Endothelial cell of umbilical vein (primary cell): ENCODE measurements around the gene CAND2. TPM values are rescaled to one million over a fixed set of nuclear protein-coding genes. Genes with fewer than 3 reads are reported as not detected.

Experiments
- BruUV-seq: library from RNA; stranded (reverse); fragments of 400-500 nt; replicated peaks from 2 replicates; lab custom pipeline; 2021; lab: Mats Ljungman, UMichigan
- CTCF ChIA-PET: fragments of 300-600, 350-600 bp; sonication (Branson Sonifier 250); formaldehyde crosslinking; loops from one replicate; lab custom pipeline; 2021; ENCODE audit warnings: antibody characterized with exemption, inconsistent platforms; lab: Charles Lee
- POLR2A ChIA-PET: fragments of 300-600, 350-600 bp; sonication (Branson Sonifier 250); formaldehyde crosslinking; loops from one replicate; lab custom pipeline; 2021; ENCODE audit warnings: antibody characterized with exemption, inconsistent platforms; lab: Charles Lee
- DNase-seq: peaks from one replicate; pipeline ENCODE4 v3.0.0-alpha.2; 2011; ENCODE audit warnings: low read depth, low spot score
- FAIRE-seq: peaks from 2 replicates; lab custom pipeline; 2011; peaks lifted over from hg19 to GRCh38; lab: Jason Lieb, UNC
- H2AFZ ChIP-seq: 2 replicates; pipeline ENCODE4 v1.6.0; 2012; ENCODE audit warnings: low read depth, low read length, control low read depth, inconsistent platforms
- H3K27ac ChIP-seq: 2 replicates; pipeline ENCODE4 v1.5.1; 2011; ENCODE audit warnings: low read depth, mild to moderate bottlenecking, control low read depth, low read length, moderate library complexity; ENCODE audit not compliant: insufficient read depth
- H3K27me3 ChIP-seq, 2 experiments: 2 replicates each; pipeline versions ENCODE4 v1.6.0 to v1.6.1; 2011; ENCODE audit warnings: low read length in 2 of 2, mixed read lengths in 1 of 2; ENCODE audit not compliant: control insufficient read depth in 2 of 2, insufficient read depth in 2 of 2
- H3K36me3 ChIP-seq, 2 experiments: 2 replicates in 1 of 2; 3 replicates in 1 of 2; pipeline ENCODE4 v1.5.1; 2011; ENCODE audit warnings: low read length in 2 of 2, mild to moderate bottlenecking in 1 of 2, moderate library complexity in 1 of 2; ENCODE audit not compliant: control insufficient read depth in 2 of 2, insufficient read depth in 2 of 2; ENCODE audit errors: extremely low read depth in 1 of 2
- H3K4me1 ChIP-seq: 3 replicates; pipeline ENCODE4 v1.5.1; 2011; ENCODE audit warnings: mild to moderate bottlenecking, low read length; ENCODE audit not compliant: control insufficient read depth, insufficient read depth; ENCODE audit errors: extremely low read depth
- H3K4me2 ChIP-seq: 2 replicates; pipeline ENCODE4 v1.6.1; 2011; ENCODE audit warnings: low read length, control low read depth, mixed read lengths; ENCODE audit not compliant: insufficient read depth
- H3K4me3 ChIP-seq, 3 experiments: fragments of 200-600 bp in 1 of 3; sonication (generic), shearing (Covaris generic) in 1 of 3; replicated peaks in 1 of 3; 2 replicates each; pipeline ENCODE4 v1.5.1; 2011 to 2016; ENCODE audit warnings: control low read depth in 3 of 3, low read length in 3 of 3, mild to moderate bottlenecking in 2 of 3, inconsistent platforms in 1 of 3, low read depth in 1 of 3, moderate library complexity in 1 of 3; ENCODE audit not compliant: insufficient read depth in 1 of 3
- H3K79me2 ChIP-seq: 2 replicates; pipeline ENCODE4 v1.6.0; 2012; ENCODE audit warnings: low read length, inconsistent platforms; ENCODE audit not compliant: control insufficient read depth, insufficient read depth
- H3K9ac ChIP-seq: replicated peaks from 2 replicates; pipeline ENCODE3; 2011; ENCODE audit warnings: low read length, control low read depth; ENCODE audit not compliant: insufficient read depth; ENCODE audit errors: extremely low read depth
- H3K9me1 ChIP-seq: replicated peaks from 3 replicates; pipeline ENCODE4 v1.6.0; 2011; ENCODE audit warnings: mild to moderate bottlenecking, low read length; ENCODE audit not compliant: control insufficient read depth, insufficient read depth; ENCODE audit errors: extremely low read depth
- H3K9me3 ChIP-seq: replicated peaks from 2 replicates; pipeline ENCODE4 v1.5.1; 2012; ENCODE audit warnings: low read length, inconsistent platforms; ENCODE audit not compliant: control insufficient read depth, insufficient read depth
- H4K20me1 ChIP-seq: replicated peaks from 2 replicates; pipeline ENCODE3; 2011; ENCODE audit warnings: mild to moderate bottlenecking, low read length; ENCODE audit not compliant: control insufficient read depth, insufficient read depth; ENCODE audit errors: extremely low read depth
- CTCF ChIP-seq, 2 donors: IDR thresholded peaks; 1 replicate in 1 of 2; 2 replicates in 1 of 2; pipeline ENCODE4 v1.5.1; 2011; ENCODE audit warnings: low read length in 2 of 2, mild to moderate bottlenecking in 2 of 2, moderate library complexity in 2 of 2, control low read depth in 1 of 2, inconsistent platforms in 1 of 2, low read depth in 1 of 2; ENCODE audit not compliant: insufficient read depth in 1 of 2; ENCODE audit errors: extremely low read depth in 1 of 2
- EZH2 ChIP-seq: IDR thresholded peaks from 2 replicates; pipeline ENCODE4 v1.6.1; 2012; ENCODE audit warnings: borderline replicate concordance, low read depth, mild to moderate bottlenecking, moderate library complexity, low read length, inconsistent platforms; ENCODE audit not compliant: severe bottlenecking
- FOS ChIP-seq: IDR thresholded peaks from 2 replicates; pipeline ENCODE4 v1.6.1; 2011; ENCODE audit warnings: mild to moderate bottlenecking, low read length, moderate library complexity, borderline replicate concordance; ENCODE audit not compliant: insufficient read depth
- GATA2 ChIP-seq: IDR thresholded peaks from 2 replicates; pipeline ENCODE4 v1.7.0; 2011; ENCODE audit warnings: low read depth, mild to moderate bottlenecking, moderate library complexity, mixed read lengths, low read length; ENCODE audit not compliant: insufficient read length, insufficient read depth
- JUN ChIP-seq: IDR thresholded peaks from 2 replicates; pipeline ENCODE4 v1.6.1; 2011; ENCODE audit warnings: borderline replicate concordance, low read depth; ENCODE audit not compliant: insufficient read length, insufficient read depth
- MAX ChIP-seq: IDR thresholded peaks from 2 replicates; pipeline ENCODE4 v1.6.1; 2011; ENCODE audit not compliant: insufficient read depth, insufficient read length
- MYC ChIP-seq: IDR thresholded peaks from one replicate; pipeline ENCODE4 v1.6.1; 2011; ENCODE audit warnings: mild to moderate bottlenecking, low read depth, low read length
- POLR2A ChIP-seq: IDR thresholded peaks from 2 replicates; pipeline ENCODE4 v1.6.1; 2012; ENCODE audit warnings: low read depth, mild to moderate bottlenecking, control low read depth, low read length
- POLR2AphosphoS5 ChIP-seq: IDR thresholded peaks from 2 replicates; pipeline ENCODE4 v1.6.1; 2012; ENCODE audit warnings: low read depth, mild to moderate bottlenecking, control low read depth, low read length, moderate library complexity; ENCODE audit not compliant: insufficient read depth
- dilution Hi-C: fragments of 300-500 bp; cut with MboI; formaldehyde crosslinking; loops from one replicate; pipeline ENCODE4 v1.15.0; 2019; ENCODE audit warnings: low sequenced_read_pairs; ENCODE audit not compliant: extremely low pct_ligation_motif_present
- intact Hi-C: fragments of 100-400 bp; cut with micrococcal nuclease; formaldehyde crosslinking; loops from one replicate; pipeline ENCODE4 v1.10.0; 2022
- polyA plus RNA-seq, 4 experiments: library from polyadenylated mRNA; depleted of rRNA in 3 of 4; stranded (reverse) in 3 of 4; unstranded in 1 of 4; fragments of >200 nt; gene quantifications; 2 replicates each; pipeline versions ENCODE4 v1.2.1 to v1.2.3, GENCODE V29; 2011 to 2012; ENCODE audit warnings: missing spikeins in 1 of 4
- total RNA-seq: library from RNA; stranded (reverse); gene quantifications from 2 replicates; pipeline ENCODE4 v1.2.3, GENCODE V29; 2021

The CAND2 gene
- total and polyA plus RNA-seq, 2 donors (not counting 3 experiments of a cell fraction or from before 2014, with no cell fraction given), result 7.1 to 11.0 TPM

- H2AFZ ChIP-seq, result no peak overlapping the region
- no peak overlapping the region for H3K27ac ChIP-seq
- no peaks in the 10 kb centered on the region for H4K20me1 ChIP-seq
- dilution Hi-C loops (no loop called here), intact Hi-C loops (no loop called here)
- FAIRE-seq, result no peak
- CTCF ChIA-PET, result interaction anchor here (1.8 to 3.0 kb wide), 5 partner anchors 9 to 69 kb away, joined by 4 to 30 read pairs (median 13); partner anchors contain the start of gene RPL32
- BruUV-seq, result no TSS peak
- no peak overlapping the region for H3K4me3 ChIP-seq
- no peaks in the 10 kb centered on the region for H3K9me3 ChIP-seq
- POLR2A ChIA-PET, result interaction anchor here (0.6 kb wide), 1 partner anchor 17 kb away, joined by 4 read pairs; no protein-coding TSS in a partner anchor
- H3K36me3 ChIP-seq, result no peaks in the 10 kb centered on the region
- H3K9ac ChIP-seq, result no peak overlapping the region
- no peak overlapping the region for H3K4me2 ChIP-seq
- peaks cover 8% of the 10 kb centered on the region for H3K4me1 ChIP-seq
- no peak for DNase-seq
- no peaks in the 10 kb centered on the region for H3K9me1 ChIP-seq
- no peaks in the 10 kb centered on the region for H3K27me3 ChIP-seq
- no peak for TF ChIP-seq EZH2
- TF ChIP-seq MYC, result no peak
- no peak for TF ChIP-seq JUN
- no peak for TF ChIP-seq FOS
- TF ChIP-seq GATA2, result no peak
- TF ChIP-seq POLR2A, result no peak
- no peak for TF ChIP-seq POLR2AphosphoS5
- no peak for TF ChIP-seq CTCF (IDR thresholded peaks at IDR 0.05; ENCODE audit: extremely low read depth in 1 of 2, insufficient read depth in 1 of 2, low read depth in 1 of 2, low read length in 2 of 2)
- TF ChIP-seq MAX, result no peak
- no peaks in the 10 kb centered on the region for H3K79me2 ChIP-seq
These were observed 12.5 kb downstream of the CAND2 start for GRCh38 chr3:12809001-12809400.
